ENCODE data around the gene GLB1L3.

The GLB1L3 gene

DNA sequence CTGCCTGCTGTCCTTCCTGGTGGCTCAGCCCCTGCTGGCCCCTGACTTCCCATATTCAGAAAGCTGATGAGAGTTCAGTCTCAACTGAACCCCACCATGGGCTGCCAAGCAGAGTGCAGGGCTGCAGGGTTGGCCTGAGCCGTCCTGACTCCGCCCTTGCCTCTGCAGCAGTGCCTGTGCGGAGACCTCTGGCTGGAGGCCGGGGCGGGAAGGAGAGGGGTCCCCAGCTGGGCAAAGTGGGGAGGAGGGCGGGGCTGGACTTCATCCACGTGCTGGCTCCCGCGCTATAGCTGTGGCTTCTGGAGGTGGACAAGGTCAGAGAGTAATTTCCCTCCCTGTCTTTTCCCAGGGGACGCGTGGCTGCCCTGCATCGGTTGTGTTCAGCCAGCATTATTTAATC is 13.6 kb downstream of the GLB1L3 start:
- Histone ChIP-seq H2AFZ (ENCODE audit: low read length) (no peak overlapping the region), H4K20me1 (ENCODE audit: insufficient read depth, low read length, poor library complexity, severe bottlenecking) (no peaks in the 10 kb centered on the region), H3K79me2 (ENCODE audit: insufficient read depth, low read length) (no peaks in the 10 kb centered on the region), H3K9ac (ENCODE audit: low read depth, low read length, poor library complexity, severe bottlenecking) (no peak overlapping the region), H3K4me1 (ENCODE audit: insufficient read depth, low read length, poor library complexity, severe bottlenecking) (peaks cover 9% of the 10 kb centered on the region), H3K9me3 (ENCODE audit: insufficient read depth, low read depth, low read length) (no peaks in the 10 kb centered on the region), H3F3A (ENCODE audit: low read depth) (no peaks in the 10 kb centered on the region), H3K9me2 (replicated peaks; ENCODE audit: low read depth, low read length) (no peaks in the 10 kb centered on the region), H3K36me3 (ENCODE audit: insufficient read depth, low read length) (no peaks in the 10 kb centered on the region), H3K27me3 (ENCODE audit: insufficient read depth, low read length, poor library complexity, severe bottlenecking) (no peaks in the 10 kb centered on the region), H3K4me3 (ENCODE audit: low read length, poor library complexity, severe bottlenecking) (no peak overlapping the region), H3K4me2 (ENCODE audit: low read depth, low read length, poor library complexity, severe bottlenecking) (peak overlapping the region; percentile 13)
- TF ChIP-seq, protein P1, sequence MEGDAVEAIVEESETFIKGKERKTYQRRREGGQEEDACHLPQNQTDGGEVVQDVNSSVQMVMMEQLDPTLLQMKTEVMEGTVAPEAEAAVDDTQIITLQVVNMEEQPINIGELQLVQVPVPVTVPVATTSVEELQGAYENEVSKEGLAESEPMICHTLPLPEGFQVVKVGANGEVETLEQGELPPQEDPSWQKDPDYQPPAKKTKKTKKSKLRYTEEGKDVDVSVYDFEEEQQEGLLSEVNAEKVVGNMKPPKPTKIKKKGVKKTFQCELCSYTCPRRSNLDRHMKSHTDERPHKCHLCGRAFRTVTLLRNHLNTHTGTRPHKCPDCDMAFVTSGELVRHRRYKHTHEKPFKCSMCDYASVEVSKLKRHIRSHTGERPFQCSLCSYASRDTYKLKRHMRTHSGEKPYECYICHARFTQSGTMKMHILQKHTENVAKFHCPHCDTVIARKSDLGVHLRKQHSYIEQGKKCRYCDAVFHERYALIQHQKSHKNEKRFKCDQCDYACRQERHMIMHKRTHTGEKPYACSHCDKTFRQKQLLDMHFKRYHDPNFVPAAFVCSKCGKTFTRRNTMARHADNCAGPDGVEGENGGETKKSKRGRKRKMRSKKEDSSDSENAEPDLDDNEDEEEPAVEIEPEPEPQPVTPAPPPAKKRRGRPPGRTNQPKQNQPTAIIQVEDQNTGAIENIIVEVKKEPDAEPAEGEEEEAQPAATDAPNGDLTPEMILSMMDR (conservative IDR thresholded peaks at IDR 0.05; ENCODE audit: low read length): no peak
- no peak for TF ChIP-seq EZH2phosphoT487 (IDR thresholded peaks at IDR 0.05; ENCODE audit: borderline replicate concordance)

DNA sequence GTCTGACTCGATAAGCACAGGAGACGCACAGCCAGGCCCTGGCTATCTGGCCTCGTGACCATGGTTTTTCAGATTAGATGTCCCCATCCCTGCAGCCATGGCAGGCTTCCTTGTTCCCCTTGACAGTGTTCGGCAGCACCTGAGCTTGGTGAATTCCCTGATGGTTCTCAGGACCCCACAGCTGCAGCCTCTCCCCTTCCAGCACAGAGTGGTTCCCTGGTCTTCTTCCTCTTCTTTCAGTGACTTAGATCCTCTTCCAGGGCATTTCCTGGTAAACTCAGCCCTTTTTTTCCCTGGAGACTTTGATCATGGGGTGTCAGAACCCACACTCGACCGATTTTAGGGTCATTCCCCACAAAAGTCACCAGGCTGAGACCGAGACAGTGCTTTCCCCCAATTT is 14.5 kb downstream of the GLB1L3 start:
- Histone ChIP-seq H3F3A (ENCODE audit: low read depth) (no peaks in the 10 kb centered on the region), H2AFZ (ENCODE audit: low read length) (no peak overlapping the region), H3K36me3 (ENCODE audit: insufficient read depth, low read length) (no peaks in the 10 kb centered on the region), H3K9me3 (ENCODE audit: insufficient read depth, low read depth, low read length) (no peaks in the 10 kb centered on the region), H3K27me3 (ENCODE audit: insufficient read depth, low read length, poor library complexity, severe bottlenecking) (no peaks in the 10 kb centered on the region), H3K79me2 (ENCODE audit: insufficient read depth, low read length) (no peaks in the 10 kb centered on the region), H3K4me3 (ENCODE audit: low read length, poor library complexity, severe bottlenecking) (no peak overlapping the region), H3K4me2 (ENCODE audit: low read depth, low read length, poor library complexity, severe bottlenecking) (no peak overlapping the region), H4K20me1 (ENCODE audit: insufficient read depth, low read length, poor library complexity, severe bottlenecking) (no peaks in the 10 kb centered on the region), H3K9ac (ENCODE audit: low read depth, low read length, poor library complexity, severe bottlenecking) (no peak overlapping the region), H3K4me1 (ENCODE audit: insufficient read depth, low read length, poor library complexity, severe bottlenecking) (peaks cover 9% of the 10 kb centered on the region), H3K9me2 (replicated peaks; ENCODE audit: low read depth, low read length) (no peaks in the 10 kb centered on the region)
- TF ChIP-seq, protein P1 (conservative IDR thresholded peaks at IDR 0.05; ENCODE audit: low read length): no peak
- TF ChIP-seq EZH2phosphoT487 (IDR thresholded peaks at IDR 0.05; ENCODE audit: borderline replicate concordance): no peak

DNA sequence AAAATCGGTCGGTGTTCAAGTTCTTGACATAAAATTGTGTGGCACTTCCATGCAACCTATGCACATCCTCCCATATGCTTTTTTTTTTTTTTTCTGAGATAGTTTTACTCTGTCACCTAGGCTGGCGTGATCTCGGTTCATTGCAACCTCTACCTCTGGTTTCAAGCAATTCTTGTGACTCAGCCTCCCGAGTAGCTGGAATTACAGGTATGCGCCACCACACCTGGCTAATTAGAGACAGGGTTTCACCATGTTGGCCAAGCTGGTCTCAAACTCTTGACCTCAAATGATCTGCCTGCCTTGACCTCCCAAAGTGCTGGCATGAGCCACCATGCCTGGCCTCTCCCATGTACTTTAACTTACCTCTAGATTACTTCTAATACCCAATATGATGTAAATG is 15.0 kb downstream of the GLB1L3 start:
- Histone ChIP-seq H3K4me3 (ENCODE audit: low read length, poor library complexity, severe bottlenecking) (no peak overlapping the region), H3K9me3 (ENCODE audit: insufficient read depth, low read depth, low read length) (no peaks in the 10 kb centered on the region), H3K4me2 (ENCODE audit: low read depth, low read length, poor library complexity, severe bottlenecking) (no peak overlapping the region), H3K4me1 (ENCODE audit: insufficient read depth, low read length, poor library complexity, severe bottlenecking) (peaks cover 9% of the 10 kb centered on the region), H4K20me1 (ENCODE audit: insufficient read depth, low read length, poor library complexity, severe bottlenecking) (no peaks in the 10 kb centered on the region), H3K9ac (ENCODE audit: low read depth, low read length, poor library complexity, severe bottlenecking) (no peak overlapping the region), H3F3A (ENCODE audit: low read depth) (no peaks in the 10 kb centered on the region), H3K27me3 (ENCODE audit: insufficient read depth, low read length, poor library complexity, severe bottlenecking) (no peaks in the 10 kb centered on the region), H2AFZ (ENCODE audit: low read length) (no peak overlapping the region), H3K36me3 (ENCODE audit: insufficient read depth, low read length) (no peaks in the 10 kb centered on the region), H3K79me2 (ENCODE audit: insufficient read depth, low read length) (no peaks in the 10 kb centered on the region), H3K9me2 (replicated peaks; ENCODE audit: low read depth, low read length) (no peaks in the 10 kb centered on the region)
- TF ChIP-seq EZH2phosphoT487 (IDR thresholded peaks at IDR 0.05; ENCODE audit: borderline replicate concordance): no peak
- TF ChIP-seq, protein P1 (conservative IDR thresholded peaks at IDR 0.05; ENCODE audit: low read length): no peak
